Right atrium auricular region (tissue), 2 donors: ENCODE measurements around the gene TEX54. TPM values are rescaled to one million over a fixed set of nuclear protein-coding genes. Genes with fewer than 3 reads are reported as not detected.

Experiments used
- DNase-seq: peaks from one replicate; pipeline ENCODE4 v3.0.0-alpha.2; 2019; ENCODE audit warnings: low spot score
- H3K27ac ChIP-seq, 2 donors: fragments of 200-600 bp; sonication (generic); 1 replicate in 1 of 2; 2 replicates in 1 of 2; pipeline ENCODE4 v1.5.1; 2016 to 2019
- H3K27me3 ChIP-seq, 2 donors: fragments of 200-600 bp; sonication (generic); one replicate each; pipeline versions ENCODE4 v1.5.1 to v1.6.0; 2017 to 2019
- H3K36me3 ChIP-seq: fragments of 200-600 bp; sonication (generic); one replicate; pipeline ENCODE4 v1.5.1; 2016
- H3K4me1 ChIP-seq, 2 donors: fragments of 200-600 bp; sonication (generic); one replicate each; pipeline versions ENCODE4 v1.5.1 to v1.6.0; 2017 to 2019
- H3K4me3 ChIP-seq, 2 donors: fragments of 200-600 bp; sonication (generic); 1 replicate in 1 of 2; 2 replicates in 1 of 2; pipeline ENCODE4 v1.5.1; 2017 to 2019; ENCODE audit warnings: mild to moderate bottlenecking in 1 of 2, moderate library complexity in 1 of 2
- H3K9me3 ChIP-seq, 2 donors: fragments of 200-600 bp; sonication (generic); one replicate each; pipeline ENCODE4 v1.5.1; 2019
- CTCF ChIP-seq, 2 donors: fragments of 200-600 bp; sonication (generic); IDR thresholded peaks; one replicate each; pipeline ENCODE4 v1.5.1; 2019; ENCODE audit warnings: antibody characterized with exemption in 2 of 2
- microRNA-seq, 2 donors: library from miRNA; unstranded; fragments of <30 nt; microRNA quantifications; one replicate each; pipeline ENCODE4, GENCODE V29; 2016 to 2017; ENCODE audit warnings: borderline number of aligned reads in 2 of 2, borderline replicate concordance in 1 of 2
- total RNA-seq, 2 donors: library from RNA; depleted of rRNA; stranded (reverse); fragments of >200 nt; gene quantifications; one replicate each; pipeline ENCODE4 v1.1.0, GENCODE V29; 2016

The TEX54 gene
- total RNA-seq, 2 donors from 2014 or later, result not detected

DNA sequence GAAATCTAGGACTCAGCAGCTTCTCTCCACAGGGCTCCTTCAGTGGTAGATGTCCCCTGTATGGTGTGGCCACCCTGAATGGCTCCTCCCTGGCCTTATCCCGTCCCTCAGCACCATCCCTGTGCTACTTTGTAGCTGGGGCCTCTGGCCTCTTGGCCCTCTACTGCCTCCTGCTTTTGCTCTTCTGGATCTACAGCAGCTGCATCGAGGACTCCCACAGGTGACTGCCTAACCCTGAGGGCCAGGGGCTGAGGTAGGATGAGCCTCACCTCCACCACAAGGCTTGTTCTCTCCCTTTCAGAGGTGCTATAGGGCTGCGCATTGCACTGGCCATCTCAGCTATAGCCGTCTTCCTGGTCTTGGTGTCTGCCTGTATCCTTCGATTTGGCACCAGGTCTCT is 43.6 kb downstream of the TEX54 start:
- Histone ChIP-seq H3K9me3 (no peaks in the 10 kb centered on the region), H3K4me3 (no peak overlapping the region), H3K27me3 (no peaks in the 10 kb centered on the region), H3K4me1 (peaks cover 0 to 47% of the 10 kb centered on the region in 2 donors), H3K27ac (no peak overlapping the region), H3K36me3 (peaks cover 27% of the 10 kb centered on the region)
- no peak for TF ChIP-seq CTCF (IDR thresholded peaks at IDR 0.05)
- DNase-seq, result no peak

- DNase-seq, result peak; percentile 99
- Histone ChIP-seq H3K36me3 (peaks cover 18% of the 10 kb centered on the region), H3K4me1 (peaks cover 0 to 41% of the 10 kb centered on the region in 2 donors), H3K4me3 (peak within 1 kb of the TSS; percentile 90 to 99), H3K27me3 (no peaks in the 10 kb centered on the region), H3K27ac (peak within 1 kb of the TSS; percentile 98 to 100), H3K9me3 (no peaks in the 10 kb centered on the region)
- peak in 1 of 2 donors; percentile 32 for TF ChIP-seq CTCF (IDR thresholded peaks at IDR 0.05)
Observed at GRCh38 chr11:62787005-62787759, 45.5 kb downstream of the TEX54 start, which contains the start of gene TMEM179B. TSS of gene TMEM179B (plus strand) at chr11:62787402. CDS start at chr11:62787432, 30 bp downstream.

GRCh38 chr11:62786318-62787004 is 46.2 kb downstream of the TEX54 start:
- peak; percentile 89 to 94 for TF ChIP-seq CTCF (IDR thresholded peaks at IDR 0.05)
- Histone ChIP-seq H3K36me3 (peaks cover 19% of the 10 kb centered on the region), H3K4me1 (peaks cover 0 to 38% of the 10 kb centered on the region in 2 donors), H3K27ac (peak overlapping the region; percentile 98 to 100), H3K27me3 (no peaks in the 10 kb centered on the region), H3K9me3 (no peaks in the 10 kb centered on the region), H3K4me3 (peak overlapping the region; percentile 90 to 99)
- DNase-seq, result peak; percentile 92

- Histone ChIP-seq H3K27ac (no peak overlapping the region), H3K9me3 (no peaks in the 10 kb centered on the region), H3K27me3 (no peaks in the 10 kb centered on the region), H3K4me1 (peaks cover 0 to 10% of the 10 kb centered on the region in 2 donors), H3K4me3 (no peak overlapping the region), H3K36me3 (peaks cover 18% of the 10 kb centered on the region)
- no peak for DNase-seq
- TF ChIP-seq CTCF (IDR thresholded peaks at IDR 0.05), result no peak
Observed at GRCh38 chr11:62782753-62783152, 49.9 kb downstream of the TEX54 start.

Small RNA genes within 50 kb of the gene (microRNA-seq; reads per million reads assigned to microRNA genes)
- gene MIR6514, result 0 to 1.4 reads per million in 2 donors
- 0 reads per million in 2 donors for gene MIR6748

Other genes with a start within 250 kb of the TEX54 start
- 1 to 10 TPM; 5.4 to 5.7 TPM for gene TUT1, start 241.3 kb downstream of the TEX54 start, total RNA-seq
- gene MTA2, start 231.0 kb downstream of the TEX54 start, total RNA-seq, result 10 to 100 TPM; 30.0 to 40.5 TPM
- gene EML3, start 220.1 kb downstream of the TEX54 start, total RNA-seq, result 10 to 100 TPM; 15.8 to 21.3 TPM
- gene ROM1, start 219.6 kb downstream of the TEX54 start, total RNA-seq, result 1 to 10 TPM; 3.2 to 5.3 TPM
- gene B3GAT3, start 210.9 kb downstream of the TEX54 start, total RNA-seq, result 10 to 100 TPM; 12.7 to 14.0 TPM
- gene GANAB, start 186.2 kb downstream of the TEX54 start, total RNA-seq, result 10 to 100 TPM; 71.8 to 78.0 TPM
- gene INTS5, start 179.5 kb downstream of the TEX54 start, total RNA-seq, result 10 to 100 TPM; 12.1 to 19.8 TPM
- 10 to 100 TPM; 40.1 to 44.0 TPM for gene C11orf98, start 167.6 kb downstream of the TEX54 start, total RNA-seq
- 1 to 10 TPM in 1 of 2 donors, under 1 TPM in 1; 0.41 to 3.7 TPM for gene CSKMT, start 167.5 kb downstream of the TEX54 start, total RNA-seq
- 1 to 10 TPM; 5.0 to 8.7 TPM for gene UQCC3, start 161.2 kb downstream of the TEX54 start, total RNA-seq
- 1 to 10 TPM; 2.3 to 2.4 TPM for gene LBHD1, start 160.6 kb downstream of the TEX54 start, total RNA-seq
- 100 to 1,000 TPM in 1 of 2 donors, 10 to 100 TPM in 1; 77.4 to 116 TPM for gene UBXN1, start 153.8 kb downstream of the TEX54 start, total RNA-seq
- 1 to 10 TPM; 1.5 to 3.0 TPM for gene LRRN4CL, start 143.3 kb downstream of the TEX54 start, total RNA-seq
- 10 to 100 TPM; 18.6 to 23.0 TPM for gene BSCL2, start 125.4 kb downstream of the TEX54 start, total RNA-seq
- not detected for gene GNG3, start 125.2 kb downstream of the TEX54 start, total RNA-seq
- gene HNRNPUL2, start 105.4 kb downstream of the TEX54 start, total RNA-seq, result 10 to 100 TPM; 12.2 to 15.6 TPM
- gene TTC9C, start 104.4 kb downstream of the TEX54 start, total RNA-seq, result 10 to 100 TPM in 1 of 2 donors, 1 to 10 TPM in 1; 9.6 to 11.4 TPM
- gene ZBTB3, start 78.7 kb downstream of the TEX54 start, total RNA-seq, result 1 to 10 TPM; 5.1 to 7.8 TPM
- 10 to 100 TPM; 32.9 to 34.8 TPM for gene POLR2G, start 71.3 kb downstream of the TEX54 start, total RNA-seq
- gene TAF6L, start 61.4 kb downstream of the TEX54 start, total RNA-seq, result 1 to 10 TPM; 5.8 to 9.5 TPM
- gene TMEM179B, start 45.4 kb downstream of the TEX54 start, total RNA-seq, result 10 to 100 TPM; 42.5 to 44.8 TPM
- gene TMEM223, start 40.8 kb downstream of the TEX54 start, total RNA-seq, result 10 to 100 TPM; 27.7 TPM
- 10 to 100 TPM; 33.9 to 35.9 TPM for gene NXF1, start 27.4 kb downstream of the TEX54 start, total RNA-seq
- gene STX5, start 790 bp downstream of the TEX54 start, total RNA-seq, result 10 to 100 TPM; 15.2 to 24.7 TPM
- 10 to 100 TPM; 17.8 to 26.8 TPM for gene WDR74, start 6.7 kb upstream of the TEX54 start, total RNA-seq
- 10 to 100 TPM; 27.7 to 64.9 TPM for gene SLC3A2, start 48.1 kb upstream of the TEX54 start, total RNA-seq
- gene CHRM1, start 88.5 kb upstream of the TEX54 start, total RNA-seq, result not detected
- gene SLC22A6, start 152.1 kb upstream of the TEX54 start, total RNA-seq, result not detected
- not detected for gene SLC22A8, start 183.0 kb upstream of the TEX54 start, total RNA-seq